GM18511 (cell line): ENCODE measurements around the gene SLC43A2.
"Not testable (repeated sequence)": the region's sequence is repeated elsewhere in the genome, so short reads cannot be mapped to it uniquely, and the experiment has no call there.

ENCODE experiments used
- ATAC-seq: cut with Tn5 transposase; IDR thresholded peaks from one replicate; pipeline ENCODE4 v1.9.1; 2021; ENCODE audit warnings: mild to moderate bottlenecking, moderate library complexity; ENCODE audit not compliant: unreplicated experiment

SLC43A2 gene

DNA sequence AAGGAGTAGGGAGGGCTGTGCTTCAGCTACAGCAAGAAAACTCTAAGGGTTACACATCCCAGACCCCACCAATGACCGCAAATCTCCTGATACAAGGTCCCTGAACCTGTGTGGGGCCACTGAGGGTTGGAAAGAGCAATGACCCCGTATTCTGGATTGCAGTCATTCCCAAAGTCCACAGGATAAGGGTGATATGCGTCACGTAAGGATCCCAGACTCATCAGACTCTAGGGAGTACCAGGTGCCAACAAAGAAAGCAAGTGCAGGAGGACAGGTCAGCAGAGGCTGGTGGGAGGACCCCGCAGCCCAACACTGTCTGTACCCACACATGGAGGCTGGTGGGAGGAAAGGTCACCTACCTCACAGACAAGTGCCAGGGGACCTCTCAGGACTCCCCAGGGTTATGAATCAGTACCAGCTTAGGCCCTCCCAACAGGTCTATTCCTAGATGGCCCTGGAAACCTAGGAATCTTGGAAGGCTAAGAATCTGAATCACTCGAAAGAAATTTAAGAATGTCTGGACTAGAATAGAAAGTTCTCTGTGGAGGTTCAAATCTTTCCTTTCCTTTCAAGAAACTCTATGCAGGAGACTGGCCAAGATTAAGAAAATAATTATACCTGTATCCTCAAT lies 82.2 kb downstream of the SLC43A2 start:
- no peak for ATAC-seq

DNA sequence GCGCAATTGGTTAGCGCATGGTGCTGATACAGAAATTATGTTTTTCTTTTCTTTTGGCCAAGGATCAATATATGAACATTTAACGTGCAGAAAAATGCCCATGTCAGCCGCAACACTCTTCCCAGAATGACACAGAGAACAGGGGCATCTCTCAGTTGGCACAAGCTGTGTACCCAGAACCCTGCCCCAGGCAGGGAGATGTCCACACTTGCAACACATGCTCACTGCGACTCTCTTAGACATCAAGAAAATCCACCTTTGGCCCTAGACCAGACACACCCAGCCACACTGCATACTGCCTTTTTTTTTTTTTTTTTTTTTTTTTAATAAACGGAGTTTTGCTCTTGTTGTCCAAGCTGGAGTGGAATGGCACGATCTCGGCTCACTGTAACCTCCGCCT lies 83.0 kb downstream of the SLC43A2 start:
- no peak for ATAC-seq

DNA sequence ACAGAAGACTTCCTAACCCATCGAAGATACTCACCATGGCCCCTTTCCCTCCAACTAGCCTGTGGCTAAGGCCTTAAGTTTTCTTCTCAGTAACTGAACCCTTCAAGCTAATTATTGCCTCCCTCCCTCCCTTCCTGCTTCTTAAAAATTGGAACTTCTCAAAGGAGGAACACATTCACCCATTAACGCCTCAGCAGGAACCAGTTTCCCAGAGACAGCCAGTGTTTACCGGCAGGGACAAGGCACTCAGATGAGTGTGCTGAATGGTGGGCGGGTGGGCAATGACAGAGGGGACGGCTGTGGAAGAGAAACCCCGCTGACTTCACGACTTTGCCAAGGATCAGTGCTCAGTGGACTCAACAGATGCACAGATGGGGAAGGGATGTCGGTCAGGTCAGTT lies 86.3 kb downstream of the SLC43A2 start:
- ATAC-seq: no peak

DNA sequence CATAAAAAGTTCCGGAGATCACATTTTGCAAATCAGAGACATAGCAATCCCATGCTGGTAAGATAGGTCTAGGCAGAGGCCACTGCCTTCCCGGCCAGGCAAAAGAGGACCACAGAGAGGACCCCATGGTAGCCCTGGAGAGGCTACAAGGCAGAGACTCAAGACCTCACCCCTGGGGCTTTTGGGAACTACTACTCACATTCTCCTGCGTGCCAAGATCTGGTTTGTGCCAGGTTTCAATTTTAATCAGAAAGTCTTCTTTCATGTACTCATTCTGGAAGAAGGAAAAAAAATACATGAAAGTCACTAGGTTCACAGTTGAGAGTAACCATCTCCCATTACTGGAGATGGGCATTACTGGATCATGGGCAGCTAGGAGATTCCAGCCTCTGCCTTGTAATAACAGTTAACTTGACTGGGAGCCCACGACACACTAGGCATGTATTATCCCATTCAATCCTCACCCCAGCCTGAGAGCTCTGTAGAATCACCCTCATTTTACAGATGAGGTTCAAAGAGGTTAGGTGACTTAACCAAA lies 87.2 kb downstream of the SLC43A2 start:
- ATAC-seq: no peak

DNA sequence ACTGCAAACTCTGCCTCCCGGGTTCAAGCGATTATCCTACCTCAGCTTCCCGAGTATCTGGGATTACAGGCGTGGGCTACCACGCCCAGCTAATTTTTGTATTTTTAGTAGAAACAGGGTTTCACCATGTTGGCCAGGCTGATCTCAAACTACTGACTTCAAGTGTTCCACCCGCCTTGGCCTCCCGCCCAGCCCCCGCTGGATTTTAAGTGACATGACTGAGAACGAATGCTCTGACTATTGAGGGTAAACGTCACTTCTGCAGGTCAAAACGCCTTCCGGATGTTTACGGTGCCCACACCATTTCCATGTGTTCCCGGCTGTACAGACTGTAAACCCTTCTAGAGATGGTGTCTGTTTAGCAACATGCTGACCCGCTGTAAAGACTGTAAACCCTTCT lies 88.8 kb downstream of the SLC43A2 start:
- no peak for ATAC-seq

DNA sequence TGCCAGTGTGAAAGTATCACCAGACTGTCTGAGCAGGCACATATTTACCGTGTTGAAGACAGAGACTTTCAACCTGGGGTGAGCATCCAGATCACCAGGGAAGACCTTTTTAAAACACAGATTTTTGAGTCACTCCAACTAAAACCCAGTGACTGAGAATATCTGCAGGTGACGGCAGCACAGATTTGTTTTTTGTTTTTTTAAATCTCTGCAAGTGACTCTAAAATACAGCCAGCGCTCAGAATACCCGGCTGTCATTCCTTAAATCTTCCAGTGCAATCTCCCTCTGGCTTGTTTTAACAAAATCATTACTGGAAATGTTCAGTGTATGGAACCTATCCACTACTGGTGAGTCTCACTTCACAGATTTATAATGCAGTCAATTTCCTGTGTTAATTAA lies 92.9 kb downstream of the SLC43A2 start:
- ATAC-seq: no peak

DNA sequence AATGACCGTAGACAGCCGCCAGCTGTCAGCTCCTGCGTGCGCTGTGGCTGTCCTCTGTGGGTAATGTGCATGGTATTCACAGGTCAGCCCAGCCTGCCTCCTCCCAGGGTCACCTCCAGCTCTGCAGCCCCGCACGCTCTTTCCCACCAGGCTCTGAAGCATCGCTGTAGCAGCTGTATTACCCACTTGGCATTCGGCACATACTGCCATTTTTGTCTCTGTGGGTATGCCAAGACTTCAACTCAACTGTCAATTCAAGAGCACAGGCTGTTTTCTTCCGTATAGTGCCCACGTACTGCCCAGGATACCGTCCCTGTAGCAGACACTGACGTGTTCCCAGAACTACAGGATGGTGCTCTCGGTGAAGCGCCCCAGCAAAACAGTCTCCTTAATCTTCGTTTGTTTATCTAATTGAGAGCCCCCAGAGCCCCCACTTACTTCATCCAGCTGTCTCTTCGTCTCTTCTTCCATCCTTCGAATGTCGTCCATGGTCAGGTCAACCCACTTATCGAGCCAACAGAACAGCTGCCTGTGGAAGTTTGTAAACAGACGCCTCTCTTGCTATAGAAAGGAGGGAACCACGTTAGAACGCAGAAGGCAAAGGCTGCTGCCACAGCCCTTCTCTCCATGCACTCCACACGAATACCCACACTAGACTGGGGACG lies 94.8 kb downstream of the SLC43A2 start:
- no peak for ATAC-seq

DNA sequence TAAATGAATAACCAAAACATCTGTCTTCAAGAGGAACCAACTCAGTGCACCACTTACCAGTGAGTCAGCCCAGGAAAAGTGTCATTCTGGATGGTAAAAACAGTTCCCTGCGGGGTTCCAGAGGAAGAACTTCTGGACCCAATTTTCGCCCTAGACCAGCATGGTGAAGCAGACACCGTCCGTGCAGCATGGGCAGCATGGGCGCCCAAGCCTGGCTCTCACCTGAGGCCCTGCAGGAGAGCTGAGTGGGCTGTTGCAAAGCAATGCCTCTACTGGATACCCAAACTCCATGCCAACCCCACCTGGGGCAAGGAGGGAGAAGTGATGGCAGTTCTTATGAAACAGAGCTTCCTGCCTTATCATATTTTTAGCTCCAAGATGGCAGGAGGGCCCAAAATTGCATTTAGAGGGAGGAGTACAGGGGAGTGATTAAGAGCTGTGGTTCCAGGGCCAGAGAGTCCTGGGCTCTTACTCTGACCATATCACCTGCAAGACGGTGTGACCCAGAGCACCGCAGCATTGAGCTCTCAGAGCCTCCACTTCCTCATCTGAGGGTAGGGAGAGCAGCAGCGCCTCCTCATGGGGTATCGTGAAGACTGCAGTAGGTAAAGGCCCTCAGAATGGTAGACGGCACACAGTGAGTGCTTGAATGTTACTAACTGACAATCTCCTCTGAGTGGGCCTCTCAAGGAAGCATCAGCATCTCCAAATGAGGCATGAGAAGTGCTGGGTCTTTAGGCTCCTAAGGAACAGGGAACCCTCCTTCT lies 95.6 kb downstream of the SLC43A2 start:
- no peak for ATAC-seq

DNA sequence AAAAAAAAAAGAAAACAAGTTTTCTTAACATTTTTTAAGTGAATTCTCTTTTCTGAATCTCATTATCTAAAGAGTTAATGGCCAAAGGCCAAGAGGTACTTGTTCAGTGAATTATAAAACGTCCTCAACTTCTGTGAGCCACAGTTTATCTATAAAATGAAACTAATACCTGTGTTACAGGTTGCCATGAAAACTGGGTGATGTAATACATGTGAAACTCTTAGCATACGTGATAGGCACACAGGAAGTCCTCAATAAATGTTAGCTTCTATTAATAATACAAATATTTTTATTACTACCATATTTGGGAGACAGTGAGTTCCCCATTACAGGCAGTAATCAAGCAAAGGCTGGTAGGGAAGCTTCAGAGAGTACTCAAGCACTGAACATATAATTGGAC lies 98.8 kb downstream of the SLC43A2 start:
- no peak for ATAC-seq

DNA sequence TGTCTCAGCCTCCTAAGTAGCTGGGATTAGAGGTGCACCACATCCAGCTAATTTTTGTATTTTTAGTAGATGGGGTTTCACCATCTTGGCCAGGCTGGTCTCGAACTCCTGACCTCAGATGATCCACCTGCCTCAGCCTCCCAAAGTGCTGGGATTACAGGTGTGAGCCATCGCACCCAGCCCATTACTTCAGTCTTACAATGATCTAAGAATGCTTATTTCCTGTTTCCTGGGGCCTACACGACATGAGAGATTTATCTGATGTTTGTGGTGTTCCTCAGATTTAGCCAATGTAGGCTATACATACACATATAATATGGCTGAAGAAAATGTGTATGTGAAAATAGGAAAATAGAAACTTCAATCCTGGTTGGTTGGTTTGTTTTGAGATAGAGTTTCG lies 101.8 kb downstream of the SLC43A2 start:
- ATAC-seq: not testable (repeated sequence)

DNA sequence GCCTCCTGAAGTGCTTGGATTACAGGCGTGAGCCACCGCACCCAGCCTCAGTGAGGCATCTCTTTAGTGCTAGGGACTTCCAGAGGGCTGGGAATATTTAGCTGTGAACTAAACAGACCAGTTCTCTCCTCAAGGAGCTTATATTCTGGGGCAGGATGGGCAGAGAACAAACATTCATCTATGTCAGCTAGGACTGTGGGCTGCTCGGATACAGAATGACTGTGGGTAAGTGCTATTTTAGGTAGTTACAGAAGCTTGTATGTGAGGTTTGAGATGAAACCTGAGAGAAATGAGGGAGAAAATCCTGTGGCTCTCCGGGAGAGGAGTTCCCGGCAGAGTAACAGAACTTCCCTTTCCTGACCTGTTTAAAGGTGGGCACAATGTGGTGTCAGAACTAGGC lies 106.0 kb downstream of the SLC43A2 start:
- no peak for ATAC-seq

DNA sequence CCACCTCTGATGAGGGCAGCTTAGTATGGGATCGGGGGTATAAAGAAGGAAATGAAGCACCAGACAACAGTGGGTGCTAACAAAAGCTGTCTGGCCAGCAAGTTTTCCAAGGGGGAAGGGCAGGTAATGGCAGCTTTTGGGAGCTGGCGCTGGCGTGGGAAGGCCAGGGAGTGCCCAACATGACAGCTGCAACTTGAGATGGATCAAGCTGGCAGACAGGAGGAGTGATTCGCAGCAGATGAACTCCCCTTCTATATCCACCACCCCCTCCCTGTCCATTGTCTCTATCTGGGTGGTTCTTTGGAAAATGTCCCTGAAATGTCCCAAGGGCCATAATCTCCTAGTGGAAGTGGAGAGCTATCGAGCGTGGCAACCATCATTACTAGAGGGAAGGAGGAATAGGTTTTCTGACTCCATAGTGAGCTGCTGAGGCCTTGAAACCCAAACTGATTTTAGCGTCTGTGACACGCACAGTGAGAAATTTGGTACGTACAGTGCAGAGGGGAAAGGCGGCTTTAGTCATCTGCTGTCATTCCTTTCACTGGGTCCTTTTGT lies 107.5 kb downstream of the SLC43A2 start:
- ATAC-seq: no peak

DNA sequence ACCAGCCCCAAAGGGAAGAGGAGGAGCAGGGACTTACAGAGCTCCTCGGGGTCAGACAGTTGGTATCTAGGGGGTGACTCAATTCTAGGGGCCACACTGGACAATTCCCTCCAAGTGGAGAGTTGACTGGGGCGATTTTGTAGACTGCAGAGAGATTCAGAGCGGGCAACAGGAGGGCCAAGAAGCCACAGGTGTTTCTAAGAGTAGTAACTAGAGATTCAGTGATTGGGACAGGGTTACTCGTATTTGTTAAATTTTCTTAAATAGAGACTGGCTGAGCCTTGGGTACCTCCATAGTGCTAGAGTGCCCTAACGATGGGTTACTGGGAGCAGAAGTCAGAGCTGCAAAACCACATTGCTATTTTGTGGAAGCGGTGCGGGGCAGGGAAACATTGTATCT lies 109.0 kb downstream of the SLC43A2 start:
- no peak for ATAC-seq
